ENCODE data around the gene AKTIP.
"Not testable (repeated sequence)": the region's sequence is repeated elsewhere in the genome, so short reads cannot be mapped to it uniquely, and the experiment has no call there.

The AKTIP gene

GRCh38 chr16:53541326-53541725, 38.3 kb upstream of the AKTIP start:
- Histone ChIP-seq H3K27me3 (no peaks in the 10 kb centered on the region), H3K4me1 (no peaks in the 10 kb centered on the region), H3K4me3 (ENCODE audit: low read depth, low read length) (no peak overlapping the region), H3K9me3 (no peaks in the 10 kb centered on the region), H3K36me3 (no peaks in the 10 kb centered on the region)
- no peak for TF ChIP-seq CTCF (IDR thresholded peaks at IDR 0.05; ENCODE audit: low read depth, low read length)
- no peak for DNase-seq

GRCh38 chr16:53539759-53540718, 37.0 kb upstream of the AKTIP start:
- not testable (repeated sequence) for H3K4me3 ChIP-seq (ENCODE audit: low read depth, low read length); H3K36me3 ChIP-seq; H3K27me3 ChIP-seq; DNase-seq; H3K9me3 ChIP-seq; H3K4me1 ChIP-seq

GRCh38 chr16:53539346-53539745, 36.3 kb upstream of the AKTIP start:
- DNase-seq; H3K4me3 ChIP-seq (ENCODE audit: low read depth, low read length); H3K27me3 ChIP-seq; H3K36me3 ChIP-seq; H3K9me3 ChIP-seq; H3K4me1 ChIP-seq: not testable (repeated sequence)

- H3K36me3 ChIP-seq = no peaks in the 10 kb centered on the region
- no peak for TF ChIP-seq CTCF (IDR thresholded peaks at IDR 0.05; ENCODE audit: low read depth, low read length)
- no peak for DNase-seq
- H3K9me3 ChIP-seq = no peaks in the 10 kb centered on the region
- H3K4me3 ChIP-seq (ENCODE audit: low read depth, low read length) = no peak overlapping the region
- no peaks in the 10 kb centered on the region for H3K27me3 ChIP-seq
- H3K4me1 ChIP-seq = no peaks in the 10 kb centered on the region
Observed at GRCh38 chr16:53537626-53538025, 34.6 kb upstream of the AKTIP start.

- H3K9me3 ChIP-seq = no peaks in the 10 kb centered on the region
- H3K27me3 ChIP-seq = no peaks in the 10 kb centered on the region
- DNase-seq = no peak
- TF ChIP-seq CTCF (IDR thresholded peaks at IDR 0.05; ENCODE audit: low read depth, low read length) = no peak
- no peaks in the 10 kb centered on the region for H3K36me3 ChIP-seq
- H3K4me3 ChIP-seq (ENCODE audit: low read depth, low read length) = no peak overlapping the region
- no peaks in the 10 kb centered on the region for H3K4me1 ChIP-seq
Observed at GRCh38 chr16:53534206-53534605, 31.2 kb upstream of the AKTIP start.

GRCh38 chr16:53530741-53531140, 27.7 kb upstream of the AKTIP start:
- Histone ChIP-seq H3K36me3 (no peaks in the 10 kb centered on the region), H3K27me3 (no peaks in the 10 kb centered on the region), H3K4me1 (no peaks in the 10 kb centered on the region), H3K9me3 (no peaks in the 10 kb centered on the region), H3K4me3 (ENCODE audit: low read depth, low read length) (no peak overlapping the region)
- TF ChIP-seq CTCF (IDR thresholded peaks at IDR 0.05; ENCODE audit: low read depth, low read length) = no peak
- no peak for DNase-seq

- Histone ChIP-seq H3K36me3 (no peaks in the 10 kb centered on the region), H3K4me1 (no peaks in the 10 kb centered on the region)
Observed at GRCh38 chr16:53530046-53530445, 27.0 kb upstream of the AKTIP start.

More at GRCh38 chr16:53530046-53530445, 27.0 kb upstream of the AKTIP start:
- no peak for TF ChIP-seq CTCF (IDR thresholded peaks at IDR 0.05; ENCODE audit: low read depth, low read length)
- no peaks in the 10 kb centered on the region for H3K27me3 ChIP-seq
- no peak for DNase-seq
- H3K4me3 ChIP-seq (ENCODE audit: low read depth, low read length) = peak overlapping the region; percentile 40; the same call in 1 of the 2 replicates
- no peaks in the 10 kb centered on the region for H3K9me3 ChIP-seq
